B cell (primary cell): ENCODE data around the gene SATB2. TPM values are rescaled to one million over a fixed set of nuclear protein-coding genes. Genes with fewer than 3 reads are reported as not detected.

Source experiments
- ATAC-seq: fragments of 200-7000 bp; cut with Tn5 transposase; one replicate; pipeline ENCODE4 v1.10.0; 2021; ENCODE audit warnings: low read depth, mild to moderate bottlenecking, moderate number of reproducible peaks, moderate library complexity
- CTCF ChIA-PET: fragments of 350-600 bp; sonication (Branson Sonifier 250); formaldehyde crosslinking; loops from one replicate; lab custom pipeline; 2021; ENCODE audit warnings: antibody characterized with exemption, inconsistent platforms; lab: Charles Lee
- POLR2A ChIA-PET: fragments of 350-600 bp; sonication (Branson Sonifier 250); formaldehyde crosslinking; loops from one replicate; lab custom pipeline; 2021; ENCODE audit warnings: antibody characterized with exemption; lab: Charles Lee
- DNase-seq: peaks from one replicate; pipeline ENCODE4 v3.0.0; 2013
- H2AFZ ChIP-seq: 2 replicates; pipeline ENCODE4 v1.6.1; 2012; ENCODE audit warnings: mild to moderate bottlenecking, low read depth, low read length; ENCODE audit not compliant: insufficient read depth, poor library complexity, severe bottlenecking
- H3K27ac ChIP-seq, 2 donors: 1 replicate in 1 of 2; 2 replicates in 1 of 2; pipeline ENCODE4 v1.5.1; 2012 to 2013; ENCODE audit warnings: low read length in 2 of 2, mild to moderate bottlenecking in 2 of 2, moderate library complexity in 1 of 2
- H3K27me3 ChIP-seq, 4 experiments: fragments of 200-600 bp in 1 of 4; sonication (generic) in 1 of 4; replicated peaks in 1 of 4; 1 replicate in 2 of 4; 2 replicates in 2 of 4; pipeline versions ENCODE4 v1.6.1 to v1.7.0; 2013 to 2016; ENCODE audit warnings: low read length in 3 of 4, mild to moderate bottlenecking in 2 of 4, mixed read lengths in 1 of 4, moderate library complexity in 1 of 4; ENCODE audit not compliant: insufficient read depth in 4 of 4, control insufficient read depth in 3 of 4; ENCODE audit errors: control extremely low read depth in 1 of 4
- H3K36me3 ChIP-seq, 2 experiments: replicated peaks in 1 of 2; 1 replicate in 1 of 2; 2 replicates in 1 of 2; pipeline versions ENCODE4 v1.6.1 to v1.7.1; 2013; ENCODE audit warnings: low read length in 1 of 2; ENCODE audit not compliant: insufficient read depth in 2 of 2, control insufficient read depth in 1 of 2; ENCODE audit errors: control extremely low read depth in 1 of 2, extremely low read depth in 1 of 2
- H3K4me1 ChIP-seq, 2 donors: fragments of 200-600 bp in 1 of 2; sonication (generic) in 1 of 2; 1 replicate in 1 of 2; 2 replicates in 1 of 2; pipeline versions ENCODE4 v1.5.1 to v1.6.1; 2013 to 2017; ENCODE audit warnings: low read length in 2 of 2; ENCODE audit not compliant: control insufficient read depth in 2 of 2, insufficient read depth in 2 of 2
- H3K4me2 ChIP-seq: replicated peaks from 2 replicates; pipeline ENCODE3; 2012; ENCODE audit warnings: mild to moderate bottlenecking, low read depth, low read length; ENCODE audit not compliant: poor library complexity, severe bottlenecking
- H3K4me3 ChIP-seq, 5 experiments: fragments of 200-600 bp in 1 of 5; sonication (generic) in 1 of 5; 1 replicate in 3 of 5; 2 replicates in 2 of 5; pipeline versions ENCODE4 v1.5.1 to v1.7.0; 2011 to 2016; ENCODE audit warnings: low read length in 4 of 5, mild to moderate bottlenecking in 4 of 5, low read depth in 2 of 5, control low read depth in 1 of 5, moderate library complexity in 1 of 5; ENCODE audit not compliant: insufficient read depth in 1 of 5; ENCODE audit errors: control extremely low read depth in 1 of 5, extremely low read depth in 1 of 5
- H3K79me2 ChIP-seq: fragments of 200-600 bp; sonication (generic); one replicate; pipeline ENCODE4 v1.6.0; 2016; ENCODE audit warnings: low read length; ENCODE audit not compliant: control insufficient read depth, insufficient read depth
- H3K9ac ChIP-seq: fragments of 200-600 bp; sonication (generic); 2 replicates; pipeline ENCODE4 v1.6.1; 2017; ENCODE audit warnings: mild to moderate bottlenecking, low read length, moderate library complexity
- H3K9me3 ChIP-seq, 3 donors: one replicate each; pipeline versions ENCODE4 v1.6.1 to v1.7.1; 2013; ENCODE audit warnings: low read length in 2 of 3; ENCODE audit not compliant: control insufficient read depth in 2 of 3, insufficient read depth in 1 of 3; ENCODE audit errors: control extremely low read depth in 1 of 3
- H4K20me1 ChIP-seq: 2 replicates; pipeline ENCODE4 v1.6.0; 2012; ENCODE audit warnings: mild to moderate bottlenecking, low read length; ENCODE audit not compliant: insufficient read depth, control insufficient read depth, poor library complexity, severe bottlenecking
- H3K27ac Mint-ChIP-seq: one replicate; pipeline ENCODE4 v1.8.0; 2021; ENCODE audit warnings: mixed read lengths
- H3K27me3 Mint-ChIP-seq: one replicate; pipeline ENCODE4 v1.8.0; 2021; ENCODE audit warnings: mixed read lengths
- H3K4me1 Mint-ChIP-seq: one replicate; pipeline ENCODE4 v1.8.0; 2021; ENCODE audit warnings: mixed read lengths
- H3K4me3 Mint-ChIP-seq: one replicate; pipeline ENCODE4 v1.8.0; 2021; ENCODE audit warnings: mixed read lengths
- H3K9me3 Mint-ChIP-seq: one replicate; pipeline ENCODE4 v1.8.0; 2022; ENCODE audit warnings: mixed read lengths; ENCODE audit not compliant: insufficient read depth
- CTCF ChIP-seq: fragments of 200-600 bp; IDR thresholded peaks from one replicate; pipeline ENCODE4 v1.8.0; 2022; ENCODE audit warnings: antibody characterized with exemption, mild to moderate bottlenecking
- EZH2 ChIP-seq: IDR thresholded peaks from 2 replicates; pipeline ENCODE4 v1.6.1; 2012; ENCODE audit warnings: borderline replicate concordance, low read depth, mild to moderate bottlenecking, moderate library complexity, low read length; ENCODE audit not compliant: insufficient read depth, poor library complexity, severe bottlenecking
- WGBS: methylation state at CpG from one replicate; pipeline ENCODE4 v1.1.5; 2013; ENCODE audit warnings: missing lambda C conversion rate; ENCODE audit not compliant: insufficient coverage; 5-methylcytosine and 5-hydroxymethylcytosine counted together
- intact Hi-C: fragments of 100-400 bp; cut with micrococcal nuclease; formaldehyde crosslinking; loops from one replicate; pipeline ENCODE4 v1.10.0; 2022
- polyA plus RNA-seq: library from polyadenylated mRNA; depleted of rRNA; stranded (reverse); fragments of >200 nt; gene quantifications from 2 replicates; pipeline ENCODE4 v1.2.3, GENCODE V29; 2012
- total RNA-seq, 2 donors: library from RNA; stranded (reverse); fragments of 120-200 nt in 1 of 2; gene quantifications; 1 replicate in 1 of 2; 2 replicates in 1 of 2; pipeline versions ENCODE4 v1.2.3 to v1.2.4, GENCODE V29; 2013 to 2022

Gene SATB2
- total and polyA plus RNA-seq, 2 donors (not counting 1 experiment from before 2014, with no cell fraction given), result 0.13 to 0.49 TPM

DNA sequence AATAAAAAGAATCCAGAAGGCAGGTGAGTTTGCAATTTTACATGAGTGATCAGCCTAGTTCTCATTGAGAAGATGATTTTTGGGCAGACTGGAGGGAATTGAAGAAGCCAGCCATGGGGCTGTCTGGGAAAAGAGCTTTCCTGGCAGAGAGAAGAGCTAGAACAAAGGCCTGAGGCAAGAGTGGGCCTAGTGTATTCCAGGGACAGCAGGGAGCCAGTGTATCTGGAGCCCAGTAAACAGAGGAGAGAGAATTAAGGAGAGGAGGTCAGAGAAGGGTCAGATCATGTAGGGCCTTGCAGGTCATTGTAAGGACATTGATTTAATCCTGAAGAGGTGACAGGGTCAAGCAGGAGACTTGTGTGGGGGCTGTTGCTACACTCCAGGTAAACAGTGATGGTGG is 195.8 kb downstream of the SATB2 start:
- Histone ChIP-seq H3K9ac (no peak overlapping the region), H2AFZ (no peak overlapping the region), H3K27me3 (no peaks in the 10 kb centered on the region), H3K9me3 (peaks cover 0 to 9% (median 7%) of the 10 kb centered on the region in 3 donors), H3K27ac (no peak overlapping the region), H3K4me1 (no peaks in the 10 kb centered on the region), H4K20me1 (no peaks in the 10 kb centered on the region), H3K79me2 (no peaks in the 10 kb centered on the region), H3K36me3 (no peaks in the 10 kb centered on the region), H3K4me3 (no peak overlapping the region), H3K4me2 (no peak overlapping the region)
- Mint-ChIP-seq H3K9me3 (peaks cover 24% of the 10 kb centered on the region), H3K4me1 (no peaks in the 10 kb centered on the region), H3K27me3 (no peaks in the 10 kb centered on the region), H3K27ac (no peak overlapping the region), H3K4me3 (no peak overlapping the region)
- POLR2A ChIA-PET, result no interaction called here
- ATAC-seq (no peak), DNase-seq (no peak)
- TF ChIP-seq CTCF (no peak), EZH2 (no peak)
- intact Hi-C loops, result no loop called here
- CTCF ChIA-PET, result no interaction called here

DNA sequence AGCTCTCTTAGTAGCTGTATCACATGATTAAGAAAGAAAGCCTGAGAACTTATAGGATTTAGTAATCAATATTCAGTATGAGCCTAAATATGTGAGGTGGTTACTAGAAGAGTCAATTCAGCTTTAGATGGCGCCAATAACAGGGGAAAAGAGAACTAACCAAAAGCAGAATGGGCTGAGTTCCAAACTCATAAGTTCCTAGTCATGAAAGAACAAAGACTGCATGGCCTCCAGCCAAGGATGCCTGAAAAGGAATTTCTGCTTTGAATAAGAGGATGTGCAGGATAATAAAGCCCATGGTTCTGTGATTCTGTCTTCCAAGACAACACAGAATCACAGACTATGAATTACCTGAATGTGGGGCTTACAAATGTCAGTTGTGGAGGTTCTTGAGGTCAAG is 196.5 kb downstream of the SATB2 start:
- Mint-ChIP-seq H3K27ac (no peak overlapping the region), H3K4me1 (no peaks in the 10 kb centered on the region), H3K9me3 (peaks cover 24% of the 10 kb centered on the region), H3K4me3 (no peak overlapping the region), H3K27me3 (no peaks in the 10 kb centered on the region)
- DNase-seq (no peak), ATAC-seq (no peak)
- no peak overlapping the region for H2AFZ ChIP-seq
- H3K4me3 ChIP-seq, result no peak overlapping the region
- no peaks in the 10 kb centered on the region for H3K36me3 ChIP-seq
- H3K4me2 ChIP-seq, result no peak overlapping the region
- no peaks in the 10 kb centered on the region for H3K27me3 ChIP-seq
- peaks cover 0 to 9% (median 7%) of the 10 kb centered on the region in 3 donors for H3K9me3 ChIP-seq
- intact Hi-C loops, result no loop called here
- H3K4me1 ChIP-seq, result no peaks in the 10 kb centered on the region
- no peaks in the 10 kb centered on the region for H3K79me2 ChIP-seq
- ChIA-PET CTCF (no interaction called here), POLR2A (no interaction called here)
- H4K20me1 ChIP-seq, result no peaks in the 10 kb centered on the region
- TF ChIP-seq CTCF, result no peak
- no peak for TF ChIP-seq EZH2
- H3K9ac ChIP-seq, result no peak overlapping the region
- WGBS, result 100% methylated on average over 1 of the region's 1 CpG
- H3K27ac ChIP-seq, result no peak overlapping the region
